ENCODE data around the gene TIMELESS.

GRCh38 chr12:56410768-56411167 is 38.5 kb downstream of the TIMELESS start:
- no peak for TF ChIP-seq CTCF (IDR thresholded peaks at IDR 0.05)
- TF ChIP-seq POLR2A (IDR thresholded peaks at IDR 0.05) = no peak
